ENCODE measurements around the gene PRKRIP1.
"Not testable (repeated sequence)": the region's sequence is repeated elsewhere in the genome, so short reads cannot be mapped to it uniquely, and the experiment has no call there.

Gene PRKRIP1

DNA sequence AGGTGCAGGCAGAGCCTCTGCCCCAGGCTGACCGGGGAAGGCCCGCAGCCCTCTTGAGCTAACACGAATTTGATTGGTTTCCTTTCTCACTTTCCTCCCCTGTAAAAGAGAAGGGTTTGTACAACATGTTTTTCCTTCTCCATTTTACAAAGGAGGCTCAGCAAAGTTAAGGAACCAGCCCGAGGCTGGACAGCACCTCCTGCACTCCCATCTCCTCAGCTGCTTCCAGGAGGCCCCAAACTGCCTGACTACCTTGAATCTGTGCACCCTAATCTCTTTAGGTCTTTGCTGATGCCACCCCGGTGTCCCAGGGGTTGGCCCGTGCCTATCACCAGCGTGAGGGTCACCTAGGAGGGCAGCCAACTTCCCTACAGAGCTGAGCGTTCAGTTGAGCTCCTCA is 64.3 kb downstream of the PRKRIP1 start:
- no peak for DNase-seq

DNA sequence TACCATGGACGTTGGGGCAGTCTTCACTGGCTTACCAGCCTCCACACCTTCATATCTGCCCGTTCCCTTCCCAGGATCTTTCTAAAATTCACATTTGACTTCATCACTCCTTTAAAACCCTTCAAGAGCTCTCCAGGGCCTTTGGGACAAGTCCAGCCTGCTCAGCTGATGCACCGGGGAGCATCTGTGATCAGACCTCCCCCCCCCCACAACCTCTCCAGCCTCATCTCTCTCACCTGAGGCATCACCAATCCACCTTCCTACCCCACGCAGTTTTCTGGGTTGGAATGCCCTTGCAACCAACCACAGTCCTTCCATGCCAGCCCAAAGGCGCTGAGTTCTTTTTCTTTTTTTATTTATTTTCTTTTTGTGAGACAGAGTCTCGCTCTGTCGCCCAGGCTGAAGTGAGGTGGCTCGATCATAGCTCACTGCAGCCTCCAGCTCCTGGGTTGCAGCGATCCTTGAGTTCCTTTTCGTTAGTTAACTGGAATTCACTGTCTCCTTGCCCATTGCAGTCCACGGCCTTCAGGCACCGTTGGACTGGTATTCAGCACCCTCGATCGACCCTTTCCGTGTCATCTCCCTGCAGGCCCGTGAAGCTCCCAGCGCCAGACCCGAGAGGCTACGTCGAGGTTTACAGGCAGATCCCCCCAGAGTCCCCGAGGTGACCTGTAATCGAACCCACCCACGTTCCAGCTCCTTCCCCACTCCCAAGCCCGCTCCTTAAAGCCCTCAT is 67.8 kb downstream of the PRKRIP1 start:
- no peak for DNase-seq

DNA sequence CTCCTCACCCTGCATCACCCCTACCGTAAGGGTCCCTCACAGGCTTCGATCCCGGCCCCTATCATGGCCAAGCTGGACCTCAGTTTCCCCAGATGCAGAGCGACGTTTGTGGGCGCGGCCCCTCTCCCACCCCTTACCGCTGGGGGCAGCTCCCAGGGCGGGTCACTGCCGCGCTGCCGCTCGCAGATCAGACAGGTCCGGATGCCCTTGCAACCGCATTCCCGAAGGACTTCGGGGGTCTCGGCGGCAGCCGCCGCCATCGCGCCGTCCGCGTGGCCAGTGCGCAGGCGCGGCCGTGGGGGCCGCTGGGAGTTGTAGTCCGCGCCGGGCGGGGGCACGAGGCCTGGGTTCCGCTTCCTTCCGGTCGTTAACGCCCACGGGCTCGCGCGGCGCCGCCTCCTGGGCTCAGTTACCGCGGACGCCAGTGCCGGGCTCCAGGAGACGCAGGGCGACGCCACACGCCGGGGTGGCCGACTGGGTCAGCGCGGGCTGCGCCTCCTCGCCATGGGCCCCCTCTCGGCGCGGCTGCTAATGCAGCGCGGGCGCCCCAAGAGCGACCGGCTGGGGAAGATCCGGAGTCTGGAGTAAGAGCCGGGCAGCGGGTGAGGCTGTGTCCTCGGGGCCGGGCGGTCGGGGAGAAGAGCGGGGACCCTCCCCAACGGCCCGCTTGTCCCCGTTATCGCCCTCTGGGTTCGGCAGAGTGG is 68.6 kb downstream of the PRKRIP1 start, which contains the start of the genes ALKBH4 and LRWD1:
ALKBH4 (minus strand) TSS at position 287 of the 704 bp plus-strand sequence; CDS start at position 260, 27 bp downstream.
LRWD1 (plus strand) TSS at position 408 of the 704 bp plus-strand sequence; CDS start at position 505, 97 bp downstream.
- peak; percentile 82 for DNase-seq

DNA sequence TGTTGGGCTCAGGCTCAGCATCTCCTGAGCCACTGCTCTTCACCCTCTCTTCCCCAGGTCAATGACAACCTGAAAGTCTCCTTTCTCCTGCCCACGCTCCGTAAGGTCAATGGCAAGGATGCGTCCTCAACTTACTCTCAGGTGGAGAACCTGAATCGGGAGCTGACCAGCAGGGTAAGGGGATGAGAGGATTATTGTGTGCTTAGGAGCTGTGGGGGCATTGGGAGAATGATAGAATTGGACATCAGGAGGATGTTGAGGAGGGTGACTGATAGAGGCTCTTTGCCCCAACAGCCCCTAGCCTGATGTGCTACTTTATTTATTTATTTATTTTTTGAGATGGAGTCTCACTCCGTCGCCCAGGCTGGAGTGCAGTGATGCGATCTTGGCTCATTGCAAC is 69.9 kb downstream of the PRKRIP1 start:
- DNase-seq: no peak

GRCh38 chr7:102467581-102468477 is 71.7 kb downstream of the PRKRIP1 start:
- DNase-seq: no peak

DNA sequence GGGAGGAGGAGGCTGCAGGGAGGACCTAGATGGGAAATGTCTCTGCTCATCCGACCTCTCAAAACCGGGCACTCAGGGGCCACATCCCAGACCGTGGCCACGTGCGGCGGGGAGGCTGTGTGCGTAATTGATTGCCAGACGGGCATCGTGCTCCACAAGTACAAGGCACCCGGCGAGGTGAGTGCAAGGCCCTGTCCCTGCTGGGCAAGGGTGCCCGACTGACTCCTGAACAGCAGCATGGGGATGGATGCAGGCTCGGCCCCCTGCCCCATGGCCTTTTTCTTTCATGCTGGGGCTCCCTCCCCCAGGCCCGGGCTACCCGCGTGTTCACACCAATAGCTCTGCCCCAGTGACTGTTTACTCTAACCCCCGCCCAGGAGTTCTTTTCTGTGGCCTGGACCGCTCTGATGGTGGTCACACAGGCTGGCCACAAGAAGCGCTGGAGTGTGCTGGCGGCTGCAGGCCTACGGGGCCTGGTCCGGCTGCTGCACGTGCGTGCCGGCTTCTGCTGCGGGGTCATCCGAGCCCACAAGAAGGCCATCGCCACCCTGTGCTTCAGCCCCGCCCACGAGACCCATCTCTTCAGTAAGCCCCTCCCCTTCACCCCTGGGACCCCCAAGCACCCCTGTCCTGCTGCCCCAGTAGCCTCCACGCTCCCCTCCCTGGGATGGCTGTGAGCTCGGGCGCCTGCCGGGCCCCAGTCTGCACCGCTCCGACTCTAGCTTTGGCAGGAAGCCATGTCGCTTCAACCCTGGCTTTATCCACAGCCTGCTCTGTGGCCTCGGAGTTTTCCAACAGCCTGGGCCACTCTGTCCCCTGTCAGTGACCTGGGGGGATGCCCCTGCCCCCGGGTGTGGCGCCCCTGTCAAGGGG is 72.6 kb downstream of the PRKRIP1 start:
- DNase-seq: no peak

GRCh38 chr7:102469351-102469971 is 73.3 kb downstream of the PRKRIP1 start:
- DNase-seq: no peak

- DNase-seq: no peak
Measured at GRCh38 chr7:102469972-102470825, 74.0 kb downstream of the PRKRIP1 start.

DNA sequence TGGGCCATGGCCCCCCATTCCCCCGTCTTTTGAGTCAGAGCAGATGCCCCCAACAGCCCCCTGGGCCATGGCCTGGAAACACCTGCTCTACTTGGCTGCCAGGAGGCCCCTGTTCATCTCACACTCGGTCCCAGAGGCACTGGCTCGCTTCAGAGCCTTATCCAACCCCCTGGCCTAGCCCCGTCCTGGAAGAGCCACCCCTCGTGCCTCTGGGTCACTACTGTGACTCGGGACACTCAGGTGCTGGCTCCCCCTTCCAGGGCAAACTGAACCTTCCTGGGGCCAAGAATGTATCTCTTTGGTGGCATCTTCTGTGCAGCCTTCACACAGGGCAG is 75.6 kb downstream of the PRKRIP1 start:
- DNase-seq: no peak

DNA sequence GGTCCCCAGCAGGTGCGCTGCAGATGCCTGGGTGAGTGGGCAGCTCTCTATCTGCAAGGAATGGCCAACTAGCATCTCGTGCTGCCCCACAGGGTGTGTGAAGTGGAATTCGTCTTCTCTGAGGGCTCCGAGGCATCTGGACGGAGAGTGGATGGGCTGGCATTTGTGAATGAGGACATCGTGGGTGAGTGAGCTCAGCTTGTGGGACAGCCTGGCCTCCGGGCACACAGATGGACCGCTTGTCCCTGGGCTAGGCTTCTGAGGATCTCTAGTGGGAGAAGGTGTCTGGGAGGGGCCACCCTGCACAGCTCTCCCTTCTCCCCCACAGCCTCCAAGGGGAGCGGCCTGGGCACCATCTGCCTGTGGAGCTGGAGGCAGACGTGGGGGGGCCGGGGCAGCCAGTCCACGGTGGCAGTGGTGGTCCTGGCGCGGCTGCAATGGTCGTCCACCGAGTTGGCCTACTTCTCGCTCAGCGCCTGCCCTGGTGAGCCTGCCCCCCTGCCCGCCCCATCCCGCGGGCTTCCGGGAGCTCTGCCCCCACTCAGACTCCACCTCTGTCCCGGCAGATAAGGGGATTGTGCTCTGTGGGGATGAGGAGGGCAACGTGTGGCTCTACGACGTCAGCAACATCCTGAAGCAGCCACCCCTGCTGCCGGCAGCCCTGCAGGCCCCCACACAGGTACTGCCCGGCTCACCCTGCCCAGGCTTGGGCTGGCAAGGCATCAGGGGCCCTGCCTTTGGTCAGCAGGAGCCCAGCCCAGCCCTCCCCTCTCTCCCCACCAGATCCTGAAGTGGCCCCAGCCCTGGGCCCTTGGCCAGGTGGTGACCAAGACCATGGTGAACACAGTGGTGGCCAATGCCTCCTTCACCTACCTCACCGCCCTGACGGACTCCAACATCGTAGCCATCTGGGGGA is 76.2 kb downstream of the PRKRIP1 start:
- DNase-seq: no peak

GRCh38 chr7:102473271-102473991 is 77.3 kb downstream of the PRKRIP1 start:
- DNase-seq: no peak

GRCh38 chr7:102474116-102474515 is 78.0 kb downstream of the PRKRIP1 start:
- DNase-seq: not testable (repeated sequence)

GRCh38 chr7:102474736-102475435 is 78.7 kb downstream of the PRKRIP1 start:
- DNase-seq: not testable (repeated sequence)
